HG03280 (cell line): ENCODE data around the gene SRMS.

Experiments
- ATAC-seq: cut with Tn5 transposase; IDR thresholded peaks from one replicate; pipeline ENCODE4 v1.9.1; 2021; ENCODE audit warnings: mild to moderate bottlenecking, moderate library complexity; ENCODE audit not compliant: unreplicated experiment

SRMS gene

GRCh38 chr20:63492518-63492917 lies 55.0 kb downstream of the SRMS start:
- ATAC-seq = no peak

DNA sequence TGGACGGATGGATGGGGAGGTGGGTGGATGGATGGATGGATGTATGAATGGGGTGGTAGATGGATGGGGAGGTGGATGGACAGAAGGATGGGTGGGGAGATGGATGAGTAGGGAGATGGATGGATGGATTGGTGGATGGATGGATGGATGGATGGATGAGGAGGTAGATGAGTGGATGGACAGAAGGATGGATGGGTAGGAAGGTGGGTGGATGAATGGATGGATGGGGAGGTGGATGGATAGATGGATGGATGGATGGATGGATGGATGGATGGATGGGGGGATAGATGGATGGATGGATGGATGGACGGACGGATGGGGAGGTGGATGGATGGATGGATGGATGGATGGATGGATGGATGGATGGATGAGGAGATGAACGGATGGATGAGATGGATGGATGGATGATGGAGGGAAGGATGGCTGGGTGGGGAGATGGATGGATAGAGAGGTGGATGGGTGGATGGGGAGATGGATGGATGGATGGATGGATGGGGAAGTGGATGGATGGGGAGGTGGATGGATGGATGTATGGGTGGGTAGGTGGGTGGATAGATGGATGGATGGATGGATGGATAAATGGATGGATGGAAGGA lies 55.8 kb downstream of the SRMS start:
- no peak for ATAC-seq

DNA sequence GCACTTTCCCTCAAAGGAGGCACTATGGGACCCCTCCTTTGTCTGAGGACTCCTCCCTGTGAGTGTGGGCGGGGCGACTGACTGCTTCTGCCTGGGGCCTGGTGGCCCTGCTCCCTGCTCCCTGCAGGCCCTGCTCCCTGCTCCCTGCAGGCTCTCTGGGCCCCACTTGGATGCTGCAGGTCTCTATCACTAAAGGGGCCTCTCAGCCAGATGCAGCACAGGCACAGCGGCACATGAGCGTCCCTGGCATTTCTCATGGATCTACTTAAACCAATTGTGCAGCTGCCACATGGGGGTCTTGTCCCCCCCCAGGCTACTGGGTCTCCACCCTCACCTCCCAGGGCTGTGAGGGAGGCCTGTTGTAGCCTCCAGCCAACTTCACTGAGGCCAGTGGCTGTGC lies 56.5 kb downstream of the SRMS start:
- no peak for ATAC-seq
